ENCODE data around the gene TCP10L.

- no peak for TF ChIP-seq CTCF (IDR thresholded peaks at IDR 0.05)
- TF ChIP-seq POLR2AphosphoS5 (IDR thresholded peaks at IDR 0.05): no peak
- TF ChIP-seq EP300 (IDR thresholded peaks at IDR 0.05): no peak
These were observed 14.2 kb upstream of the TCP10L start for GRCh38 chr21:32599526-32599925.
